Measurements from ENCODE around the gene WRAP53.

Gene WRAP53

GRCh38 chr17:7684851-7685532, 3.3 kb upstream of the WRAP53 start:
- DNase-seq: peak; percentile 43

GRCh38 chr17:7685533-7686221, 2.6 kb upstream of the WRAP53 start:
- peak; percentile 99 for DNase-seq

- peak; percentile 98 for DNase-seq
Measured at GRCh38 chr17:7686222-7687071, 1.8 kb upstream of the WRAP53 start.

GRCh38 chr17:7687072-7687907, 987 bp upstream of the WRAP53 start, which contains the start of gene TP53:
TP53 (minus strand) TSS chr17:7687490; CDS start chr17:7676594, 10,896 bp downstream.
- peak; percentile 98 for DNase-seq

GRCh38 chr17:7688808-7689316, 585 bp downstream of the WRAP53 start:
- DNase-seq: no peak

- DNase-seq: no peak
Measured at GRCh38 chr17:7695586-7695985, 7.3 kb downstream of the WRAP53 start.

- no peak for DNase-seq
Measured at GRCh38 chr17:7697828-7698588, 9.7 kb downstream of the WRAP53 start.

- DNase-seq: no peak
Measured at GRCh38 chr17:7700510-7700909, 12.2 kb downstream of the WRAP53 start.

- no peak for DNase-seq
Measured at GRCh38 chr17:7701681-7702080, 13.4 kb downstream of the WRAP53 start.

- no peak for DNase-seq
Measured at GRCh38 chr17:7702776-7703175, 14.5 kb downstream of the WRAP53 start.

- DNase-seq: peak; percentile 91
Measured at GRCh38 chr17:7703584-7704479, 15.6 kb downstream of the WRAP53 start.

- peak; percentile 79 for DNase-seq
Measured at GRCh38 chr17:7704601-7705268, 16.5 kb downstream of the WRAP53 start, which contains the start of gene EFNB3. EFNB3 (plus strand) TSS chr17:7705202; CDS start chr17:7705599, 397 bp downstream.

- peak; percentile 48 for DNase-seq
Measured at GRCh38 chr17:7705269-7706255, 17.3 kb downstream of the WRAP53 start.

GRCh38 chr17:7706631-7707354, 18.5 kb downstream of the WRAP53 start:
- DNase-seq: no peak

GRCh38 chr17:7707446-7707845, 19.2 kb downstream of the WRAP53 start:
- DNase-seq: peak; percentile 70

GRCh38 chr17:7707858-7708750, 19.8 kb downstream of the WRAP53 start:
- DNase-seq: no peak

- DNase-seq: no peak
Measured at GRCh38 chr17:7709031-7709430, 20.8 kb downstream of the WRAP53 start.
